Left ventricle myocardium superior (tissue), 1 donor: Measurements from ENCODE around the gene PLEKHA1. TPM values are rescaled to one million over a fixed set of nuclear protein-coding genes. Genes with fewer than 3 reads are reported as not detected.
A peak's percentile ranks its signal among the peaks of the same experiment; 100 is the strongest.

Experiments used
- ATAC-seq: fragments of 200-7000 bp; cut with Tn5 transposase; one replicate; pipeline ENCODE4 v1.9.1; 2020; ENCODE audit warnings: mild to moderate bottlenecking, moderate library complexity
- DNase-seq: peaks from one replicate; pipeline ENCODE4 v3.0.0-alpha.2; 2020
- intact Hi-C: fragments of 100-400 bp; cut with micrococcal nuclease; formaldehyde crosslinking; loops from one replicate; pipeline ENCODE4 v1.11.0; 2022
- total RNA-seq: library from RNA; stranded (reverse); fragmentation: NEBNext Ultra II Directional; extraction: Animal tissue kit (Norgen Biotek cat#: 25700); gene quantifications from one replicate; pipeline ENCODE4 v1.2.1, GENCODE V29; 2021
- donor health status: DM: no; HTN: yes; CAD: no; lungs with severe emphysema.

PLEKHA1 gene
- total RNA-seq, 1 donor from 2014 or later, result 71.1 TPM

DNA sequence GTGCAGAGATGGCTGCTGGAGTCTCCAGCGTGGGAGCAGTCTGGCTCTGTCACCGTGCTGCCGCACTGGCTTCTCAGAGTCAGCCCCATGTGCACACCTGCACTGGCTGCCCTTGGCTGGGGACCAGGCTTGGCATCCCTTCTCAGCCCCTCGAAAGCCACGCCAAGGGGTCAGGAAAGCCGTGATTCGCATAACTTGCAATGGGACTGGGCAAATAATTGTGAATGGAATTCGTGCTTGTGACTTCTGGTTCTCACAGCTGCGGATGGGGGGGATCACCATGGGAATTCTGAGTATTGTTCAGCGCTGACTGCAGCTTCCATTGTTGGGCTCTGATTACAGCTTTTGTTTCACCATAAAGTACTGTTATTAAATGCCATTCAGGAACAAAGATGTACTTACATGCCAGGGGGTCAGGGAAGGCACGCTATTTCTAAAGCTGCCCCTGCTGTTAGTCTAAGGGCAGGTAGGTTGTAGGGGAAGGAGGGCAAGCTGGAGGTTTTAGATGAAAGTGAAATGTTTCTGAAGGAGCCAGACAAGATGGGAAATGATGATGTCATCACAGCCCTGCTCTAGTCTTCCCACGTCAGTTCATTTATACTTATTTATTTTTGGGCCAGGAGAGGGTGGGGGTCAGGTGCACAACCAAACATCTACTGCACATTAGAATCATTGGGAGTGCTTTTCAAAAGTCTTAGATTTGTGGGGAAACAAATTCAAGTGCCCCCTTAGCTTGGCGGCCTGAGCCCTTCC, 5.8 kb upstream of the PLEKHA1 start:
- ATAC-seq (no peak), DNase-seq (peak; percentile 50)
- intact Hi-C loops, result no loop called here

DNA sequence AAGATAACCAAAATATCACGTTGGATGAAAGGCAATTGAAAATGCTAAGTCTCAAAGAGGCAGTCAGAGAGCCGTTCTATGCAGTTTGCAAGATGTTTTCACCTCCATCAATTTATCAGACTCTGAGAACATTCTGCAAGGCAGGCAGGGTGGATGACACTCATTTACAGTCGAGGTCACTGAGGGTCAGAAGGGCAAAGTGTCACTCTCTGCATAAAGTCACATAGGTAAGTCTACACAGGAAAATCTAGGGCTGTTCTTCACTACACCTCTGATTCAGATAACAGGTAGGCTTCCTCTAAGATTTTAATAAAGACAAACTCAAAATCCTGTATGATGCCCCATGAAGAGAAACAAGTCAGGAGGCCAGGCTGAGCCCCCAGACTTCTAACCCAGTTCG, 1.4 kb upstream of the PLEKHA1 start:
- ATAC-seq, result no peak
- DNase-seq, result no peak
- intact Hi-C loops, result no loop called here

DNA sequence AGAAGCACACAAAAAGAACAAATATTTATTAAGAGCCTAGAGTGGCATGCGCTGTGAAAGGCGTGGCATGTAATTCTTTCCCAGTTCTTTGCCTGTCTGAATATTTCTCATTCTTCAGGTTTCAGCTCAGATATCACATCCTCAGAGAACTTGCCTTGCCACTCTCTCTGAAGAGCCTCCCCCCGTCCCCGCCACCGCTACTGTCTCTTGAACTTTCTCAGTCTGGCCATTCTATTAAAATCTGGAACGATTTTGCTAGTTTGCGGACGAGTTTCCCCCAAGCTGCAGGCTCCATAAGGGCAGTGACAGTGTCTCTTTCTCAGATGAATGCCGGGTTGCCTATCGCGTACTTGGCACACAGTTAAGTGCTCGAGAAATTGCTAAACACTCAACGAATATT, 787 bp upstream of the PLEKHA1 start:
- intact Hi-C loops, result no loop called here
- DNase-seq, result peak; percentile 37
- peak; percentile 1 for ATAC-seq

DNA sequence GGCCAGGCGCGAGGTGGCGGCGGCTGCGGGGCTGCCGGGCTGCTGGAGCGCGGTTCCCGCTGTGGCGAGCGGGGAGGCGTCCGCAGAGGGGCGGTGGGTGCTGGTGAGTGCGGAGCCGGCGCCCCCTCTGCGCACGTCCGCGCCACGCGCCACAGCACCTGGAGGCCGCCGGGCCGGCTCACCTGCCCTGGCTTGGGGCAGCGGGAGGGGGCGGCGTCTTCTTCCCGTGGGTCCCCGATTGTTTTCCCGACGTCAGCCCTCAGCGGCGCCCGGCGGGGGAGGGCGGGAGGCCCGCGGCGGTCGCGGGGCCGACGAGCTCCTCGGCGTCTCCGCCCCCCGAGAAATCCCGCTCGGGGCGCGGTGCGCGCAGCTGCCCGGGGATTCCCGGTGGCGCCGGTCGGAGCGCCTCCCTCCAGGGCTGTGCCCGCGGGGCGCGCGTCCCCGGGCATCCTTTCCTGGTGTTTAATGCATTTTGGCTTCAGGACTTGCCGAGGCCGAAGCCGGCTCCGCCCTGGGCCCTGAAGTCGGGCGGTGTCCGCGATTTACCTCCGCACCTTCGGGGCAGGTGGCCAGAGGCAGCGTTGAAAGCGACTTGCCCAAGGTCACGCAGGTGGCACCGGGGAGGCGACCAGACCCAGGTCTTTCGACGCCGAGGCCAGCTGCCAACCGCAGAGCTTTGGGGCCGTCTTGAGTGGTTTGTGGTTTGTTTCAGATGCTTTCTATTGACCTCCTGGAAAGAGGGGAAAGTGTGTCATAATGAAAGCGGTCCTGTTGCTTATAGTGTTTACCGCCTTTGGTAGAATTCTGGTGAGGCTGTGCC, 561 bp downstream of the PLEKHA1 start:
- ATAC-seq (peak; percentile 43), DNase-seq (peak; percentile 76)
- intact Hi-C loops, result no loop called here

DNA sequence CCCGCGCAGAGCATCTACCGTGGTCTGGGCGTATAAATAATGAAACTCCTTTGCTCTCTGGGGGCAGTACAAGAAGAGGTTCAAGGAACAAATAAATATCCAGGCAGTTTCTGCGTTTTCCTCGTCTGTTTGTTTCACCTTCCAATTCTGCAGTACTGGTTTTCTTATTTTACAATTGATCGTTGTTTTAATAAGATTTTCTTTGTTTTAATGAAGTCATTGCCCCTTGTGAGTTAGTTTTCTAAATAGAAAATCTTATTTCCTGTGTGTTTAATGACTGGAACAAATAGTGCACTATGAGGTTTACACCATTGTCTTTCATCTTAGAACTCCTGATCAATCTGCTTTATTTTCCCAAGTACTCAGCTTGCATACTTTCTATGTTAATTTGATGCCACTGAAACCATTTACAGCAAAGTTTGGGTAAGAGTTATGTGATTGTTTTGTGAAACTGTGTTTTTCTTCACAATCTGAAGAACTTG, 1.2 kb downstream of the PLEKHA1 start:
- no peak for ATAC-seq
- no peak for DNase-seq
- intact Hi-C loops, result no loop called here

DNA sequence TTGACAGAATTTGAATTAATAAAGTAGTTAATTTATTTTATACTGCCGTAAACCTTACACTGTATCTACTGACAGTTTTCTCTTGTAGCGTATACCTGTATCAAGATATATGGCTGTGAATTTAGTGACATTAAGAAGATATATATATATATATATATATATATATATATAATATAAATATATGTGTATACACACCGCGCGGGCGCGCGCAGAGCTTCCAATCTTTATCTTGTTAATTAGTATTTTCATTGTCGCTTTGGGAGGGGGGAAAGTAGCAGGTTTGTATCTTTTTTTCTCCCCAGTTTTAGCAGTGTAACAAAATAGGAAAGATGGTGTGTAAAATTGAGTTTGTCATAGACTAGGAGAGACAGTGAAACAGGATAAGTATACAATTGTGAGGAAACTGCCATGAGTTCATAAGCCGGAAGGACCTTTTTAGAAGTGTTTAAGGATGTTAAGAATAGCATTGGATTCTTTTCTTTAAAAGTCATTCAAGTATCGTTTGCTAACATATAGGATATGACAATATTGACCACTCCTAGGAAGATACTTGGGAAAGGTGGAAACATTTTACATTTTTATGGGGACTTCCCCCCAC, 2.0 kb downstream of the PLEKHA1 start:
- no peak for ATAC-seq
- DNase-seq, result no peak
- intact Hi-C loops, result no loop called here

DNA sequence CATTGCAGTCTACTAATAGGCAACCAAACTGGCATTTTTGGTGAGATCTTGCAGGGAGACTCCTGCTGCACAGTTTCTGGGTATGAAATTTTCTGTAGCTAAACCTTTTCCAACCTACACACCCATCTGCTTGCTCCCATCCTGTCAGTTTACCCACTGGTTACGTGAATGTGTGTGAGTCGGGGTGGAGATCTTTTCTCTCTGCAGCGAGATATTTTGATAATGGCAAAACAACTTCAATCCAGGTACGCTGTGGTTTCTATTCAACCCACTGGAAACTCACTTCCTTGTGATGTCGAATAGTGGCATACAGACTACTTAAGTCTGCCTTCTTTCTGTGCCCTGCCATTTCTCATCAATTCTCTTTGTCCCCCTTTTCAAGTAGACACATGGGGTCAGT, 4.5 kb downstream of the PLEKHA1 start:
- DNase-seq, result no peak
- no peak for ATAC-seq
- intact Hi-C loops, result no loop called here

DNA sequence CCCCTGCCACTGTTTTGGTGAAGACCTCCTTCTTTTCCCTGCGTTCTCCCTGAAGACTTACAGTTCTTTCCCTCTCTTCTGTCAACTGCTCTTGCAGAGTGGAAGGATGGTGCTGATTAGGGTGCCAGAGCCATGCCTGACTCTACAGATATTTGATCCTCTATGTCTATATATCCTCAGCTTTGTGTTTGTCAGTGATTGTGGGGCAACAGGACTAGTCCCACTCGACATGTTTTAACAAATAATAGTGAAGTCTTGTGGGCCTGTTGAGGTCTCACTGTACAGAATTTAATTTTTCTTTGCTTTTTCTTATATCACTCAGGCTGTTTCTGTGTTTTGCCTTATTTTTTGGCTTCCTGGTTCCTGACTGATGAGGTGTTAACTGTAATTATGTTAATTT, 5.0 kb downstream of the PLEKHA1 start:
- intact Hi-C loops, result no loop called here
- DNase-seq (no peak), ATAC-seq (no peak)

DNA sequence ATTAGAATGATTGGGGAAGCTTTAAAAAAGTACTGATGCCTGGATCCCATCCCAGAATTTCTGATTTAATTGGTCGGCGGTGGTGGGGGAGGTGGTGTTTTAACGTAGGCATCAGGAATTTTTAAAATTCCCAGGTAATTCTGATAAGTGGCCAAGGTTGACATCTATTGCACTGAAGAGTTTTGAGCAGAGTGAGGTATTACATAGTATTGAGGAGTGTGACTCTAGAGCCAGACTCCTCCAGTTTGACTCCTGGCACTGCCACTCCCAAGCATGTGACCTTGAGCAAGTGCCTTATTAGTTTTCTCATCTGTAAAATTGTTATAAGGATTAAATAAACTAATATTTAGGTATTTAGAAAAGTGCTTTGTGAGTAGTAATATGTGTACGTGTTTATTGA, 6.2 kb downstream of the PLEKHA1 start:
- intact Hi-C loops, result no loop called here
- ATAC-seq (no peak), DNase-seq (no peak)

DNA sequence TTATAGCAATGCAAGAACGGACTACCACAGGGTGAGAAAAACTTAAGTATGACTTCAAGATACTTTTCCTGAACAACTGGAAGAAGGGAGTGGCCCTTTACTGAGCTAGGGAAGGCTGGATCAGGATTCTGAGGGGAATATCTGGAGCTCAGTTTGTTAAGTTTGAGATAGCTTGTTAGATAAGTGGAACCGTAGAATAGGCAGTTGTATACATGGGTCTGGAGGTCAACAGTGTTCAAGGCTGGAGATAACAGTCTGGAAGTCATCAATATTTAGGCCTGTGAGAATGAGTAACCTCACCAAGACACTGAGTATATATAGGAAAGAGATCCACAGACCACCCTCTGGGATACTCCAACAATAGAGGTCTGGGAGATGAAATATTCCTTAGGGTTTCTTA, 7.2 kb downstream of the PLEKHA1 start:
- no peak for ATAC-seq
- no peak for DNase-seq
- intact Hi-C loops, result no loop called here

DNA sequence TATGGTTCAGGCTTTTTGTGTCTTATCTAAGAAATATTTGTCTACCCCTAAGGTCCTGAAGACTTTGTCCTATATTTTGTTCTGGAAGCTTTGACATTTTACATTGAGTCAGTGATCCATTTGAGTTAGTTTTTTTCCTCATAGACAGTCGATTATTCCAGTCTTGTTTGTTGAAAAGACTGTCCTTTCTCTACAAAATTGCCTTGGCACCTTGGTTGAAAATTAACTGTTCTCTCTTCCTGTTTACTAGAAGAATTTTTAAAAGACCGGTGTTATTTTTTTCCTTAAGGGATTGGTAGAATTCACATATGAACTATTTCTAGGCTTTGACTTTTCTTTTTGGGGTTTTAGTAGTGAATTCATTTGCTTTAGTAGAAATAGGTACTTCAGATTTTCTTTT, 12.0 kb downstream of the PLEKHA1 start:
- intact Hi-C loops, result no loop called here
- ATAC-seq (no peak), DNase-seq (no peak)

DNA sequence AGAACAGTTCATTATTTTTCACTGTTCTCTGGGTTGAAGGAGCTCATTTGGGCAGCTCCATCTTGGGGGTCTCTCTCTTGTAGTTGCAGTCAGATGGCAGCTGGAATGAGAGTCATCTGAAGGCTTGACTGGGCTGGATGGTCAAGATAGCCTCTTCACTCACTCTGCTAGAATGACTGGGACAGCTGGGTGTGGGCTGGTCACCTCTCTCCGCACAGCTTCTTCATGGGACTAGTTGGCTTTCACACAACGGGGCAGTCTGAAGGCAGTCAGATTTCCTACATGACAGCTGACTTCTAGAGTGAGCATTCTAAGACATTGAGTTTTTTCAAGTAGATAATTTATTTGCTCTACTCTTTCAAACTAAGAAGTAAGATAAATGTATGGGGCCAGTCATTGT, 13.1 kb downstream of the PLEKHA1 start:
- ATAC-seq (no peak), DNase-seq (no peak)
- intact Hi-C loops, result no loop called here

DNA sequence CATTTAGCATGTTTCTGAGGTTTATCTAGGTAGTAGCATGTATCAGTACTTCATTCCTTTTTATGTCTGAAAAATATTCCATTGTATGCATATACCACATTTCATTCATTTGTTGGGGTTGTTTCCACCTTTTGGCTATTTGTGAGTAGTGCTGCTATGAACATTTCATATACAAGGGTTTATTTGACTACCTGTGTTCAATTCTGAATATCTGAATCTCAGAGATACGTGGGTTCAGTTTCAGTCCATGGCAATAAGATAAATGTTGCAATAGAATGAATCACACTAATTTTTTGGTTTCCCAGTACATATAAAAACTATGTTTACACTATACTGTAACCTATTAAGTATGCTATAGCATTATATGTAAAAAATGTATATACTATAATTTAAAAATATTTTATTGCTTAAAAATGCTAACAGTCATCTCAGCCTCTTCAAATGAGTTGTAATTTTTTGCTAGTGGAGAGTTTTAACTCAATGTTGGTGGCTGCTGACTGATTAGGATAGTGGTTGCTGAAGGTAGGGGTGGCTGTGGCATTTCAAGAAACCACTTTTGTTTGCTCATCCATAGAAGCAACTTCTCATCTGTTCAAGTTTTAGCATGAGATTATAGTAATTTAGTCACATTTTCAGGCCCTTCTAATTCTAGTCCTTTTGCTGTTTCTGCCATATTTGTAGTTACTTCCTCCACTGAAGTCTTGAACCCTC, 13.9 kb downstream of the PLEKHA1 start:
- DNase-seq (no peak), ATAC-seq (no peak)
- intact Hi-C loops, result no loop called here

DNA sequence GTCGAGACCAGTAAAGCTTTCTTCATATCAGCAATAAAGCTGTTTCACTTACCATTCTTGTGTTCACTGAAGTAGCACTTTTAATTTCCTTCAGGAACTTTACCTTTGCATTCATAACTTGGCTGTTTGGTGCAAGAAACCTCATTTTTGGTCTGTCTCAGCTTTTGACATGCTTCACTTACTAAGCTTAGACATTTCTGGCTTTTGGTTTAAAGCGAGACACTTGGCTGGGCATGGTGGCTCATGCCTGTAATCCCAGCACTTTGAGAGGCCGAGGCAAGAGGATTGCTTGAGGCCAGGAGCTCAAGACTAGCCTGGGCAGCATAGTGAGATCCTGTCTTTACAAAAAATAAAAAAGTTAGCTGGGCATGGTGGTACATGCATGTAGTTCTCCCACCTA, 15.8 kb downstream of the PLEKHA1 start:
- DNase-seq (no peak), ATAC-seq (no peak)
- intact Hi-C loops, result no loop called here

DNA sequence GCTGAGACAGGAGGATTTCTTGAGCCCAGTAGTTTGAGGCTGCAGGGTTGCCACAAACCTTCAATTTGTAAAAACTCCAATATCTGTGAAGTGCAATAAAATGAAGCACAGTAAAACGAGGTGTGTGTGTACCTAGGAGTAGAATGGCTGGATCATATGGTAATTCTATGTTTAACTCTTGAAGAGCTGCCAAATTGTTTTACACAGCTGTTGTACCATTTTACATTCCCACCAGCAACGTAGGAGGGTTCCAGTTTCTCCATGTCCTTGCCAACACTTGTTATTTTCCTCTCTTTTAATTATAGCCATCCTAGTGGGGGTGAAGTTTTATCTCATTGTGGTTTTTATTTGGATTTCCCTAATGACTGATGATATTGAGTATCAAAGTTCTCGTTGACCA, 16.2 kb downstream of the PLEKHA1 start:
- intact Hi-C loops, result no loop called here
- DNase-seq (no peak), ATAC-seq (no peak)

DNA sequence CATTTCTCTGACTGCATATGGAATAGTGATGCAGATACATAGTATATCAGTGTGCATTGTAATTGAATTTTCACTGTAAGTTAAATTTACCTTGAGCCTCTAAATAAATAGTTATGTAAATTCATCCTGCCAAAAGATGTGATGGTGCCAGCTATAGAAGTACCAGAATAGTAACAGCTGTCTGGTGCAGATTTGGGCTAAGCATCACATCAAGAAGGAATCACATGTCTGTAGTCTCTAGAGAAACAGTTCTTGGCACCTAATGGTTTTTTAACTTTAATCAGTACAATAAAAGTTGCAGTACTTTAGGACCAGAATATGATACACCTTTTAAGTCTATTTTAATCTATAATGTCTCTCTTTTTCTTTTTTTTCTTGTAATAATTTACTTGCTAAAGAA, 17.4 kb downstream of the PLEKHA1 start:
- DNase-seq (no peak), ATAC-seq (peak; percentile 89)
- intact Hi-C loops, result no loop called here

DNA sequence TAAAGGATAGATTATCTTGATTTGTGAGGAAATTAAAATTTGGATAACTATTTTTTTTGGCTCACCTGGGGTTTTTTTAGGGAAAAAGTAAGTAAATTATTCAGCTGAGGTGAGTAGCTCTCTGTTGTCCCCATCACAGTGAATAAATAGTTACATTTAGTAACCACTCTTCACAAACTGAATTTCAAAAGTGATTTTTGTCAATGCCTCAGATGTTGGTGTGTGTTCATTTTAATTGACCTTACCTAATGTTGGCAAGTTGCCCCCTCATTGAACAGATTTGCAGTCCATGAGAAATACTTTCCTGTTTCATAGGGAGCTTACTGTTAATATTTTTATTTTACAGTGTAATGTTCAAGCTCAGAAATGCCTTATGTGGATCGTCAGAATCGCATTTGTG, 18.3 kb downstream of the PLEKHA1 start:
- intact Hi-C loops, result no loop called here
- DNase-seq (no peak), ATAC-seq (no peak)

DNA sequence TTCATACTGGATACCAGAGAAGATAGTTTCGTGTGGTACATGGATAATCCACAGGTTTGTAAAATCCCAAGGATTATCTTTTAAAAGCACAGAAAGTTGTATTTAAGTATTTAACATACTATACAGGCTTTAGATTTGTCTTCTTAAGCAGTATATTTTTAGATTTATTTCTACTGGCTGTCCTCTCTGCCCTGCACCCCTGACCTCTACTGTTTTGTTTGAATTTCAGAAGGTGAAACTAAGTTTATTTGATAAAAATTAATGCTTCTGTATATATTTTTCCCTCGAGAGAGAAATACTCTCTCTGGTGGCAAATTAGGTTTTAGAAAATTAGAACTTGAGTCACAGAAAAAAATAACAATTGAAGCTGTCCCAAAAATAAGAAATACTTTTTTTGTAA, 18.8 kb downstream of the PLEKHA1 start:
- ATAC-seq, result no peak
- no peak for DNase-seq
- intact Hi-C loops, result no loop called here

DNA sequence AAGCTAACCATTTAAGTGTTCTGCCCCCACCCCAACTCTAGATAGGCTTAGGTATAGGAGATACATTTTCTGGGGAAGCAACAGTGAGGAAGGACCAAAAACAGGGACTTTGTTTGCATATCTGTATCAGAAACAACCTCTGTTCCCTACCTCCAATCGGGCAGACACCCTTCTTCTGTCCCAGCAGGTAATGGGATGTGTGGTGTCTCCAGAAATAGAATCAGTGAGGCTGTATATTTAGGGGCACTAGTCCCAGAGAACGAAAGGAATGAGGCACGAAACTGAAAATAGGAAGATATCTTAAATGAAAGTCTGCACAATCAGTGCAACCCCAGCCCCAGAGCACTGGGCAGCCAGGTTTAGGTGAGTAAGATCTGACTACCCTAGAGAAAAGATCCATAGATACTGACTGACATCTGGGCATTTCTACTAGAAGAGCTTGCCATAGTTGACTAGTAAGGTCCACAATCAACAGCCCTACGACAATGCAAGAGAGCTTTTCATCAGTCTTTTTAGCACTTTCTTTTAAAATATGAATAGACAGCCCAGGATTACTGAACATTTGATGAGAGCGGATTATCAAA, 28.1 kb downstream of the PLEKHA1 start:
- no peak for DNase-seq
- peak; percentile 63 for ATAC-seq

More for the DNA sequence above, 28.1 kb downstream of the PLEKHA1 start:
- intact Hi-C loops, result no loop called here
